T47D (cell line): ENCODE results near the gene PRIMA1.

Experiments used
- DNase-seq, 2 experiments: peaks; one replicate each; pipeline versions ENCODE4 v3.0.0 to v3.0.0-alpha.2; 2011 to 2012; ENCODE audit warnings: low read depth in 1 of 2, low spot score in 1 of 2
- JUND ChIP-seq: IDR thresholded peaks from 2 replicates; pipeline ENCODE4 v1.6.1; 2012; ENCODE audit warnings: low read depth
- in situ Hi-C: cut with HindIII; loops from 2 replicates; pipeline ENCODE4 v1.10.0; 2016; ENCODE audit warnings: low sequenced_read_pairs, low pct_unique_long_range_greater_than_20kb

The PRIMA1 gene

GRCh38 chr14:93682459-93682858, 105.8 kb downstream of the PRIMA1 start:
- no peak for DNase-seq
- in situ Hi-C loops = no loop called here
- TF ChIP-seq JUND = no peak

GRCh38 chr14:93676416-93676958, 111.8 kb downstream of the PRIMA1 start:
- in situ Hi-C loops = no loop called here
- no peak for DNase-seq
- TF ChIP-seq JUND = no peak

DNA sequence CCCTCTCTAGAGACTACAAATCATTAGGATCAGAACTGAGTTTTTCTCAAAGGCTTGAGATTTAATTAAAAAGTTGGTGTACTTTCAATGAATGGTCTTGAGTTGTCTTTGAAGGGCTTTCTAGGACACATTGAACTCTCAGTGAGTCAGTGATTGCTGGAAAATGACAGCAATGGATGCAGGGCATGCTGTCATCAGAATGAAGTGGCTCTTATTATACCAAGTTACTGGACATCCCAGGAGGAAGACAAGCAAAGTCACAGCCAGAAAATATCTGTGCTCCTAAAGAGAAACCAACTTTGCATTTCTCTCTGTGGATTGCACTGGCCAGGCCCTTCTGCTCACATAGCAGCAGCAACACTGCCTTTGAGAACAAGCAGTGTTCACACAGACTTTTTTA, 112.6 kb downstream of the PRIMA1 start:
- no peak for TF ChIP-seq JUND
- DNase-seq = no peak
- in situ Hi-C loops = no loop called here

DNA sequence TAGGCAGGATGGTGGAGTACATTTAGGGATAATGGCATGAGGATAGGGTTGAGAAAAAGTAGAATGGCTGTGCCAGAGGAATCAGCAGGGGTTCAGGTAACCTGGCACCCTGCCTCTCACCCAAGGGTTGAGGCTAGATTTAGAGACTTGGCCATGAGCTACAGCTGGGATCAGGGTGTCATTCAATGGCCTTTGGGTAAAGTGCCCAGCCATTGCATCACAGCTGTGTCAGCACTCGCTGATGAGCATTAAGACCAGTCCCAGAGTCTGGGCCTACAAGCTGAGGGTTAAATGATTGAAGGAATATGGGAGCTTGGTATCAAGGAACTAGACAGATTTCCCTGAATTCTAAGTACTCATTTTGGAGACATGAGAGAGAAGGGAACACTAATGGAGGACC, 113.9 kb downstream of the PRIMA1 start:
- in situ Hi-C loops = no loop called here
- DNase-seq = no peak
- no peak for TF ChIP-seq JUND

GRCh38 chr14:93669632-93670031, 118.7 kb downstream of the PRIMA1 start:
- DNase-seq = no peak
- TF ChIP-seq JUND = no peak
- in situ Hi-C loops = no loop called here
